ENCODE results near the gene ITGB1.
"Not testable (repeated sequence)": the region's sequence is repeated elsewhere in the genome, so short reads cannot be mapped to it uniquely, and the experiment has no call there.

Gene ITGB1

DNA sequence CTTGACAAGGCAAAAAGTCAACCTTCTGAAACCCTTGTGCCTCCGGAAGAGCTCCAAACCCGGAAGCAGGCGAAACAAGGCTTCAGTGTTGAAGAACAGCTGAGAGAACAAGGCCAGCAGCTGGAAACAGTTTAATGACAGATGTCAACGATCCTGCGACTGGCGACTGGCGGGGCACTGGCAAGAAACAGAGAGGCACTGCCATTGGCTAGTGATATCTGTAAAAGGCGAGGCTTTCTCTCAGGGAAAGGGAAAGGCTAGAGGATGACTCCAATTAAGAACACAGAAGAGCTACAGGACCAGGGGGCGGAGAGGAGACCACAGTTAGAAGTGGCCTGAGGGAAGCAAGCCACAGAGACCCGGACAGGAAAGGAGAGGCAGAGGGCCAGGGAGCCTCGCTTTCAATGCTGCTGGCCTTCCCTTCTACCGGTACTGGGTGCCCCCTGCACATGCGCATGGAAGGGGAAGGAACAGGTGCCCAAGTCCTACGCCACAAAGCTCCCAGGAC is 19.4 kb downstream of the ITGB1 start:
- DNase-seq (ENCODE audit: low read depth in 2 of 2): no peak

DNA sequence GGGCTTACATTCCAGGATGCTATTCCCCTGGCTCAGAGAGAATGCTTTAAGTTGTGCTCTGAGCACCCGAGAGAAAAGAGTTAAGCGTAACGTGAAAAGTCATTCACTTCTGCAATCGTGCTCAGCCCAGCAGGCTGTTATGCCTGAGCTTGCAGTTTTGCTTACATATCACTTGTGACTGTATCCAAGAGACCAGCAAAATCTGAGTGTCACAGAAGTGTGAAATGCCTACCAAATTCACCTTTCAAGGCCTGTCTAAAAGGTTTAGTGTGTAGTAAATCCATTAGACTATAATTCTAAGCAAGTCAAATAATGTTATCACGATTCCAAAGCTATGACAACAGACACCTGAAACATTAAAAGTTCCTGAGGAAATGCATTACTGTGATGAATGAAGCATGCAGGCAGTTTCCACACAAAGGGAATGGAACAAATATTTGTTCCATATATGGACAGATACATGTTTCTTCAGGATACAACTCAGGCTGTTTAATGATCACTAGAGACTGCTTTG is 20.1 kb downstream of the ITGB1 start:
- no peak for DNase-seq (ENCODE audit: low read depth in 2 of 2)

DNA sequence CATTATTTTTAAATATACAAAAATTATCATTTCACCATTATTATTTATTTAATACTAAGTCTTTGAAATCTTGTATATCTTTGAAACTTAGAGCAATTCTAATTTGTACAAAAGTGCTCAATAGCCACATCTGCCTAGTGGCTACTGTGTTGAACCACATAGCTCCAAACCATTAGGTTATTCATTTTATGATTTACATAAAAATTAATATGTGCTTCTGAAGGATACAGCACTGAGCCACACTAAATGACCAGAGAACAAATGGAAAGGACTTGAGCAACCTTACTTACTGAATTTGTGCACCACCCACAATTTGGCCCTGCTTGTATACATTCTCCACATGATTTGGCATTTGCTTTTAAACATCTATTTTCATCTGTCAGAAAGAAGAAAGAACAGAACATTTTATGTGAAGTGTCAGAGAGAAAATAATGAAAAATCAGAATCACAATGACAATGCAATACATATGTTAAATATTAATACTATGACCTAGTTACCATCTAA is 25.8 kb downstream of the ITGB1 start:
- no peak for DNase-seq (ENCODE audit: low read depth in 2 of 2)

DNA sequence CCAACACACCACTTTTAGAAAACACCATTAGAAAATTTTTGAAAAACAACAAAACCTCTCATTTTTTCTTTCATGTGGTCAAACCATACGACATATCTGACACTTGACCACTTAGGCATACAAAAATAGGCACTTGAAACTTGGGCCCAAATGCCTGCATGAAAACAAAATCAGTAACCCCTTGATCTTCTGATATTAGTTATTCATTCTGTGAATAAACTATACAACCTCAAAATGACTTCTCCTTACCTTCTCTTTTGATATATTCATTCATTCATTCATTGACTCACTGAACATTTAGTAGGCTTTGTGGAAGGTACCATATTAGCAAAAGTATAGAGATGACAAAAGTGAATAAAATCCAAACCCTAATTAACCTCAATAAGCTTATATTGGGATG is 26.4 kb downstream of the ITGB1 start:
- no peak for DNase-seq (ENCODE audit: low read depth in 2 of 2)

DNA sequence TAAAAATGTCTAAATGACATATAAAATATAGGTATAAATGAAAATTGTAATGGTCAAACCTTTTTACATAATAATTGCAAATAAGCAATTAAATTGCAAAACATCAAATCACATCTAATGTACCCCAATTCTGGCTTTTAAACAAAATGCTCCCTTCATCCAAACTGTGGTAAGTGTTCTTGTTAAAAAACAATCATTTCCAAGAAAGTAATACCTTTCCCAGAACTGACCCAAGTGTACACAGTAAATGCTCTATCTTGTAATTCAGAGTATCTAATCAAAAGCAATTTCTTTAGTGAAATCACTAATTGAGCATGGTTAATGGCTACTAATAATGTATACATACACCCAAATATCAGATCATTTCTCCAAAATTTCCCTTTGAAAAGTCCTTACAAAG is 28.0 kb downstream of the ITGB1 start:
- no peak for DNase-seq (ENCODE audit: low read depth in 2 of 2)

DNA sequence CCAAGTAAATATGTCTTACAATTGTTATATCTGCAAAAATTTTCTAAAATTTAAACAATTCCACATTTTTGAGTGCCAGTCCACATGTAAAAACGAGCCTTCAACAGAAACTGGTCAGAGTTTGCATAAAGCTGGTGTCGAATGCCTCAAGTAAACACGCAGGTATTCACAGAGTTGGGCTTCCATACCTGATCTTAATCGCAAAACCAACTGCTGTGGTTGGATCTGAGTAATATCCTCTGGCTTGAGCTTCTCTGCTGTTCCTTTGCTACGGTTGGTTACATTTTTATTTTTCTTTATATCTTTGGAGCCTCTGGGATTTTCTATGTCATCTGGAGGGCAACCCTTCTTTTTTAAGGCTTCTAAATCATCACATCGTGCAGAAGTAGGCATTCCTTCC is 28.4 kb downstream of the ITGB1 start:
- no peak for DNase-seq (ENCODE audit: low read depth in 2 of 2)

DNA sequence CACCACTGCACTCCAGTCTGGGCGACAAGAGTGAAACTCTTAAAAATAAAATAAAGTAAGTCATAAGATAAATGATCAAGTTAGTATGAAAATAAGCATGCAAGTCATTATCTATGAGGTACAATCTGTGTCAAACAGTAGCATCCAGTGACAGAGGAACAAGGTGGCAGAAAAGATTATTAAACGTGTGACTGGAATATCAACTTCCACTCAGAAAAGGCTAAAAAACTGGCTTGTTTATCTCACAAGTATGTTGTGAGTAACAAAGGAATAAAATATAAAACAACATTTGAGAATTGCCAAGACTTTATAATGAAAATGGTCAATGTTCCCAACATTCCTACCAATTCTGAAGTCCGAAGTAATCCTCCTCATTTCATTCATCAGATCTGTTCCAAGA is 30.3 kb downstream of the ITGB1 start:
- no peak for DNase-seq (ENCODE audit: low read depth in 2 of 2)

DNA sequence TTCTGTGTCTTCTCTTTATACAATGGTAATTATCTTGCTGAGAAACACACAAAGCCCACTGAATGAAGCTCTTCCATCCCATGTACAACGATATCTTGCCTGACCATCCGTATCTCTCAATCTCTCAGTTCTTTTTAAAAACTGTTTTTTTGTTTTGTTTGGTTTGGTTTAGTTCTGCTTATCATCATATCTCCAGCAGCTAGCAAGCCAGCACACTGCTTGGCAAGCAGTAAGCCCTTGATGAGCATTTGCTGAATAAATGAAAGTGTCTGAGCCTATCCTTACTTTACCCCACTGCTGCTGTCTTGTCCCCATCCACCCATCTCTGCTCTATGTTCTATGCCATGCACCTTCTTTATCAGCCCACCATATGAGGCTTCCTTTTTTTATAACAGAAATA is 34.2 kb downstream of the ITGB1 start:
- DNase-seq (ENCODE audit: low read depth in 2 of 2): no peak

DNA sequence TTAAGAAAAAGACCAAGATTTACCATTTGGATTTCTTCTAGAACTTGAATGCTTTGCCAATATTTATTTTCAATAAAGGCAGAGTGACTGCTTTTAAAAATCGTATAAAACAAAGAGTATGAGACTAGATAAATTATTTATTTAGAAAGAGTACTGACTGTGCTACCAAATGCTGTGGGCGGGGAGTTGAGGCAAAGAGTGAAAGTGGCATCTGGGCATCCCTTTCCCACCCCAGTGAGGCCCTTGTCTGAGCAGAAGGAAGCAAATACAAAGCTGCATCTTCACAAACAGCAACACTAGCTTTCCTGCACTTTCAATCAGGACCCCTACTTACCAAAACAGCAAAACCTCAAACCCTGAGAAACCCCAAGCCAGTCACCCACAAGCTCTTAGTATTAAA is 34.9 kb downstream of the ITGB1 start:
- no peak for DNase-seq (ENCODE audit: low read depth in 2 of 2)

DNA sequence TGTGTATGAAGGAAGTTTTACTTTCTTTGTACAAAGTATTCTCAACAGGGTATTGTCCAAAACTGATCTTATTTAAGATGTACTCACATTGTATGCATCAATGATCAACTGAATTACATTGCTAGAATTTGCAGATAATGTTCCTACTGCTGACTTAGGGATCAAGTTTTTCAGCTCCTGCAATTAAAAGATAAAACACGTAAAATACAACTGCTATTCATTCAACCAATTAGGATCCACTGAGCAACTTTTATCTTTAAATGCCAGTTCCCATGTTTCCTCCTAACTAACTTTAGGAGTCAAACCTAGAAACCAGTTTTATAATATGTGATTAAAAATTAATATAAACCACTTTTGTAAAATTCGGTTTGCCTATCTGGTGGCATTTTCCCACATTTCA is 35.9 kb downstream of the ITGB1 start:
- no peak for DNase-seq (ENCODE audit: low read depth in 2 of 2)

DNA sequence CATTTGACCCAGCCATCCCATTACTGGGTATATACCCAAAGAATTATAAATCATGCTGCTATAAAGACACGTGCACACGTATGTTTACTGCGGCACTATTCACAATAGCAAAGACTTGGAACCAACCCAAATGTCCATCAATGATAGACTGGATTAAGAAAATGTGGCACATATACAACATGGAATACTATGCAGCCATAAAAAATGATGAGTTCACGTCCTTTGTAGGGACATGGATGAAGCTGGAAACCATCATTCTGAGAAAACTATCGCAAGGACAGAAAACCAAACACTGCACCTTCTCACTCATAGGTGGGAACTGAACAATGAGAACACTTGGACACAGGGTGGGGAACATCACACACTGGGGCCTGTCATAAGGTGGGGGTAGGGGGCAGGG is 40.2 kb downstream of the ITGB1 start:
- DNase-seq (ENCODE audit: low read depth in 2 of 2): not testable (repeated sequence)

DNA sequence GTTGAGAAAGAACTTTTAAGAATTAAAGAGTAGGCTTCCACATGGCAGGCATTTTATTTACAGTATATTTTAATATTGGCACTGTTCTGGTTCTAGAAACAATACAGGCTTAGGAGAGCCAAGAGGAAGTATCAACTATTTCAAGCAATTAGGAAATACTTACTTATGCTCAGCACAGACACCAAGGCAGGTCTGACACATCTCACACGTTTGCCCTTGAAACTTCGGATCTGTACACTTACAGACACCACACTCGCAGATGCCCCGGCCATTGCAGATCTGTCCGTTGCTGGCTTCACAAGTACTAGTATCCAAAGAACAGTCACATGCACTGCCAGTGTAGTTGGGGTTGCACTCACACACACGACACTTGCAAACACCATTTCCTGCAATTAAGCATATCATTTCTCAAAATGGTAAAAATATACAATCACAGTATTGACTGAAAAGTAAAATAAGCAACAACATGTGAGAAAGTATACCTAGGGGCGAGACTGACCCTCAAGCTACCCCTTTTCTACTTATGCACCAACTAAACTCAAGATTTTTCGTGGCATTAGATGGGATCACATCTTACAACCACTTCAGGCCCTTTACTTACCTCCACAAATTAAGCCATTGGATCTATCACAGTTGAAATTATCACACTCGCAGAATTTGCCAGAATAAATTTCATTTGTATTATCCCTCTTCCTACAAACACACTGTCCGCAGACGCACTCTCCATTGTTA is 46.6 kb downstream of the ITGB1 start:
- no peak for DNase-seq (ENCODE audit: low read depth in 2 of 2)

DNA sequence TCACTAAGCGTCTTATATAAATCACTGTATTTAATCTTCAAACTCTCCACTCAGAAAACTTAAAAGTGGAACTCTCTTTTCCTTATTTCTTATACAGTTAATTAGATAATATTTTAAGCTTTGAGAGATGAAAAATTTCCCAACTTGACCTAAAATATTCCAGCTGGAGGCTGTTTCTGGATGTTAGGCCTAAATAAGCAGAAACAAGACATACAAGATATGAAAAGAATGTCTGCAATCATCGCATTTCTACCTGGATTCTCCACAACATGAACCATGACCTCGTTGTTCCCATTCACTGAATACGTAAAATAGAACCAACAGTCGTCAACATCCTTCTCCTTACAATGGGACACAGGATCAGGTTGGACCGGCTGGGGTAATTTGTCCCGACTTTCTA is 48.1 kb downstream of the ITGB1 start:
- not testable (repeated sequence) for DNase-seq (ENCODE audit: low read depth in 2 of 2)

DNA sequence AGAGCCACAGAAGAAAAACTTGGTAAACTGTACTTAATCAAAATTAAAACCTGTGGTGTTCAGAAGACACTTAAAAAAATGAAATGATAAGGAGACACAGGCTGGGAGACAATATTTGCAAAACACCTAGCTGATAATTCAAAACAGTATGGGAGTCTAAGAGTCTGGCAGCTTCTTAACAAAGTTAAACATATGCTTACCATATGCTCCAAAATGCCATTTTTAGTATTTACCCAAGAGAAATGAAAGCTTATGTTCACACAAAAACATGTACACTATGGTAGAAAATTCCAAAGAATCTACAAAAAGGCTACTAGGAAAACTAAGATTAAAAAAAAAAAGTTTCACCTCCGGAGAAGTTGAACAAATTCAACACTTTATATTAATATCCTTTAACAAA is 48.6 kb downstream of the ITGB1 start:
- DNase-seq (ENCODE audit: low read depth in 2 of 2): no peak

DNA sequence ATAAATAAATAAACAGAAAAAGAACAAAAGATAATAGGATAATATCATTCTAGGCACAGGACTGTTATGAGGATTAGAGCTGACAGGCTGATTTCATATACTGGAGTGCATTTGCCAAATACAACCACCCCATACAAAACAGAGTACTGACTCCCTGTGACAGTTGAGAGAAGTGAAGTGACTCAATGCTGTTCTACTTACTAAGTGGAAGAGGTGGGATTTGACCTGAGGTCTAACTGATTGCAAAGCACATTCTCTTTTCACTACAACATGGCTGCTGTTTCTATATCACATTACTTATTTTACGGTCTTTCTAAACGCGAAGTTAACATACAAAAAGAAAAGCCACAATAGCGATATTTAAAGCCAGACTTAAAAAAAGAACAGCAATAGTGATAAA is 51.4 kb downstream of the ITGB1 start:
- DNase-seq (ENCODE audit: low read depth in 2 of 2): no peak

DNA sequence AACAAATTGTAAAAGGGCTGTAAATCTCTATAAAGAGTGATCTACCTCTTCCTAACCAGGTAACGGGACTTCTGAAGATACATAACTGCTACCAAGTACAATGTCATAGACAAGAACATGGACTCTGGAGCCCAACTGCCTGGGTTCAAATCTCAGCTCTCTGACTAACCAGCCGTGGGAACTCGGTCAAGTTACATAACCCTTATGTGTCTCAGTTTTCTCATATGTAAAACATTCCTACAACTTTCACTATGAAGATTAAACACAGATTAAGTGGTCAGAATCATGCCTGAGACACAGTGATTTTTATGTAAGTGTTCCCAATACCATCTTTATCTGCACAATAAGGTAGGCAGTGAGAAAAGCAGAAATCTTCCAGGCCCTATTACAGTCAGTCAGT is 52.6 kb downstream of the ITGB1 start:
- no peak for DNase-seq (ENCODE audit: low read depth in 2 of 2)

DNA sequence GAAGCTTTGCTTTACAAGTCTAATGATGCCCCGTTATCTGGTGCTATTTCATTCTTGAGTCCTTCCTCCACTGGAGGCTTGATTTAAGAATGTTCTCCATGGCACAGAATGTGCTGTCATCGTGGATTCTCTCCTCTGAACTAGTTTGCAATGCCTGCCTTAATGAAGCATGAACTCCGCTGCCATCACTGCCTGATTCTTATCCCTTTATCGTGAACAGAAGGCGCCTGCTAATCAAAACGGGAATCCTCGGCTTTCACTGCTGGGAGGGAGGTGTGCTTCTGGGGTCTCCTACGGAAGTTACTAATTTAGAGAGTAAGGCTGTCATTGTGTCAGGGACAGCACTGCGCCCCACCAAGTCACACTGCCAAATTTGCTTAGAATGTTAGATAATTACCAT is 56.2 kb downstream of the ITGB1 start:
- no peak for DNase-seq (ENCODE audit: low read depth in 2 of 2)

DNA sequence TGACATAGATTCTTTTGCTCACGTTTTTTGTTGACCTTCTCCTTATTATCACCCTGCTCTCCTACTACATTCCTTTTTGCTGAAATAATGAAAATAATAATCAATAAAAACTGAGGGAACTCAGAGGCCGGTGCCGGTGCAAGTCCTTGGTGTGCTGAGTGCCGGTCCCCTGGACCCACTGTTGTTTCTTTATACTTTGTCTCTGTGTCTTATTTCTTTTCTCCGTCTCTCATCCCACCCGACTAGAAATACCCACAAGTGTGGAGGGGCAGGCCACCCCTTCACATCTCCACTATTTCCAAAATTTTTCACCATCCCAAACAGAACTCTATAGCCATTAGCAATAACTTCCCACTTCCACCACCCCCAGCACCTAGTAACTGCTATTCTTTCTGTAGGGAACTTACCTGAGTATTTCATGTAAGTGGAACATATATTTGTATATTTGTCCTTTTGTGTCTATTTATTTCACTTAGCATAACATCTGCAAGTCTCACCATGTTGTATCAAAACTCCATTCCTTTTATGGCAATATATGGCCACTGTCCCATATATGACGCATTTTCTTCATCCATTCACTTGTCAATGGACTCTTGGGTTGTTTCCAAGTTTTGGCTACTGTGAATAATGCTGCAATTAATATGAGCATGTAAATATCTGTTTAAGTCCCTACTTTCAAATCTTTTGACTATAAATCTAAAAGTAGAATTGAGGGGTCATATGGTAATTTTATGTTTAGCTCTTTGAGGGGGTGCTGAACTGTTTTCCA is 62.6 kb downstream of the ITGB1 start:
- not testable (repeated sequence) for DNase-seq (ENCODE audit: low read depth in 2 of 2)

DNA sequence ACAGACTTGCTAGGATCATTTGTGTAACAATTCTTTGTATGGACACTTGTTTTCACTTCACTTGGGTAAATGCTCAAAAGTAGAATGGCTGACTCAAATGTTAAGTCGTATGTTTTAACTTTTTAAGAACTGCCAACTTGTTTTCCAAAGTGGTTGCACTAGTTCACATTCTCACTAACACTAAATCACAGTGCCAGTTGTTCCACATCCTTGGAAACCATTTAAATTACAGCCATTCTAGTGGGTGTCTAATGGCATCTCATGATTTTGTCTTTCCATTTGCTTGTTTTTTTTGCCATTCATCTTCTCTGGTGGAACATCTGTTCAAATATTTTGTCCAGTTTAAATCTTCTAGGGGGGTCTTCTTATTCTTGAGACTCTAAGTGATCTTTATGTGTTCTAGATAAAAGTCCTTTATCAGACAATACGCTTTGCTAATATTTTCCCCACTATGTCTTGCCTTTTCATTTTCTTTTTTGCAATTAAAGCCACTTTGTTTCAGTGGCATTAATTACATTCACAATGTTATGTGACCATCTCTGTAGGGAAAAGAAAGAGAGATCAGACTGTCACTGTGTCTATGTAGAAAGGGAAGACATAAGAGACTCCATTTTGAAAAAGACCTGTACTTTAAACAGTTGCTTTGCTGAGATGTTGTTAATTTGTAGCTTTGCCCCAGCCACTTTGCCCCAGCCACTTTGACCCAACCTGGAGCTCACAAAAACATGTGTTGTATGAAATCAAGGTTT is 63.9 kb downstream of the ITGB1 start:
- no peak for DNase-seq (ENCODE audit: low read depth in 2 of 2)

DNA sequence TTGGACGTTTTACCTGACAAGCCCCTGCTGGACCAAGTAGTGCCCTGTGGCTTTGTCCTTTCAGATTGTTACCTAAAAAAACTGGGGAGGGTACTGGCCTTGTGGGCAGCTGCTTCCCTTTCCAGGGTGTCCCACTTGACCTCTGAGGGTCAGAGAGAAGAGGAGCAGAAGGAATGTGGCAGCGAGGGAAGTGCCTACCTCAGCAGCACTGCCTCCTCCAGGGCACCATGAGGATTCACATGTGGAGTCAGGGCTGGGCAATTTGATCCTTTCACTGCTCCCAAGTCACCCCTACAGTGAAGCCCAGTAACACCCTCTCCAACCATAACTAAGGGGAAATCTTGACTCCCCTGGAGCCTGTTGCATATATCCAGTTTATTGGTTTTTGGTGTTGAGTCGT is 64.6 kb downstream of the ITGB1 start:
- no peak for DNase-seq (ENCODE audit: low read depth in 2 of 2)

DNA sequence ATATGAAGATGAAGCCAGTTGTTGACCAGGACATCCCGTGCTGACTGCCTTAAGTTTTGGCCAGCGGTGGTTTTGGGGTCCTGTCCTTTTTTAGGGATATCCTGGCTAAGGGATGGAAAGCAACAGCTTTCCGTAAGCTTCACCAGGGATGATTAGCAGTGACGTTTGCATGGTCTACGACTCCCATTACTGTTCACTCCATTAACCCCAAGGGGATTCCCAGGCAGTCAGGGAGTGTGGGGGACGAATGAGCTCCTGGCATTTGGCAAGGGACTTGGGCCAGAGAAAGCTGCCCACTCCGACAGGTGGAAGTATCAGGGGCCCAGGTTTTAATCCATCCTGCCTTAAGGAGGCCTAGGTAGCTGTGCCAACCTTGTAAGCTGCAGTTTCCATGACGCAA is 66.8 kb downstream of the ITGB1 start:
- no peak for DNase-seq (ENCODE audit: low read depth in 2 of 2)

DNA sequence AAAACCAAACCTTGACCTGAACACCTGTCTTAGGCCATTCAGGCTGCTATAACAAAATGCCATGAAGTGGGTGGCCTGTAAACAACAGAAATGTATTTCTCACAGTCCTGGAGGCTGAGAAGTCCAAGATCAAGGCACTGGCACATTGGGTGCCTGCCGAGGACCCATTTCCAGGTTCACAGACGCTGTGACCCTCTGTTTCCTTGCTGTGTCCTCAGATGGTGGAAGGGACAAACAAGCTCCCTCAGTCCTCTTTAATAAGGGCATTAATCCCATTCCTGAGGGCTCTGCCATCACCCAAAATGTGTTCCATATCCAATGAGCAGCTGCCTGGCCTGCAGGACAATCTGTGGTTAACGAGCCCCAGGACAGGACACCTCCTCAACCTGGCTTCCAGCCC is 67.6 kb downstream of the ITGB1 start:
- DNase-seq (ENCODE audit: low read depth in 2 of 2): no peak

All from stimulated activated CD8-positive, alpha-beta memory T cell treated with anti-CD3 and anti-CD28 coated beads, Interleukin-15, amount 100 ng/mL, for 48 hours (primary cell).